B cell (primary cell): Measurements from ENCODE around the gene INPP5B. TPM values are rescaled to one million over a fixed set of nuclear protein-coding genes. Genes with fewer than 3 reads are reported as not detected.

ENCODE experiments used
- ATAC-seq: fragments of 200-7000 bp; cut with Tn5 transposase; one replicate; pipeline ENCODE4 v1.10.0; 2021; ENCODE audit warnings: low read depth, mild to moderate bottlenecking, moderate number of reproducible peaks, moderate library complexity
- CTCF ChIA-PET: fragments of 350-600 bp; sonication (Branson Sonifier 250); formaldehyde crosslinking; loops from one replicate; lab custom pipeline; 2021; ENCODE audit warnings: antibody characterized with exemption, inconsistent platforms; lab: Charles Lee
- POLR2A ChIA-PET: fragments of 350-600 bp; sonication (Branson Sonifier 250); formaldehyde crosslinking; loops from one replicate; lab custom pipeline; 2021; ENCODE audit warnings: antibody characterized with exemption; lab: Charles Lee
- DNase-seq: peaks from one replicate; pipeline ENCODE4 v3.0.0; 2013
- H2AFZ ChIP-seq: 2 replicates; pipeline ENCODE4 v1.6.1; 2012; ENCODE audit warnings: mild to moderate bottlenecking, low read depth, low read length; ENCODE audit not compliant: insufficient read depth, poor library complexity, severe bottlenecking
- H3K27ac ChIP-seq, 2 donors: 1 replicate in 1 of 2; 2 replicates in 1 of 2; pipeline ENCODE4 v1.5.1; 2012 to 2013; ENCODE audit warnings: low read length in 2 of 2, mild to moderate bottlenecking in 2 of 2, moderate library complexity in 1 of 2
- H3K27me3 ChIP-seq, 4 experiments: fragments of 200-600 bp in 1 of 4; sonication (generic) in 1 of 4; replicated peaks in 1 of 4; 1 replicate in 2 of 4; 2 replicates in 2 of 4; pipeline versions ENCODE4 v1.6.1 to v1.7.0; 2013 to 2016; ENCODE audit warnings: low read length in 3 of 4, mild to moderate bottlenecking in 2 of 4, mixed read lengths in 1 of 4, moderate library complexity in 1 of 4; ENCODE audit not compliant: insufficient read depth in 4 of 4, control insufficient read depth in 3 of 4; ENCODE audit errors: control extremely low read depth in 1 of 4
- H3K36me3 ChIP-seq, 2 experiments: replicated peaks in 1 of 2; 1 replicate in 1 of 2; 2 replicates in 1 of 2; pipeline versions ENCODE4 v1.6.1 to v1.7.1; 2013; ENCODE audit warnings: low read length in 1 of 2; ENCODE audit not compliant: insufficient read depth in 2 of 2, control insufficient read depth in 1 of 2; ENCODE audit errors: control extremely low read depth in 1 of 2, extremely low read depth in 1 of 2
- H3K4me1 ChIP-seq, 2 donors: fragments of 200-600 bp in 1 of 2; sonication (generic) in 1 of 2; 1 replicate in 1 of 2; 2 replicates in 1 of 2; pipeline versions ENCODE4 v1.5.1 to v1.6.1; 2013 to 2017; ENCODE audit warnings: low read length in 2 of 2; ENCODE audit not compliant: control insufficient read depth in 2 of 2, insufficient read depth in 2 of 2
- H3K4me2 ChIP-seq: replicated peaks from 2 replicates; pipeline ENCODE3; 2012; ENCODE audit warnings: mild to moderate bottlenecking, low read depth, low read length; ENCODE audit not compliant: poor library complexity, severe bottlenecking
- H3K4me3 ChIP-seq, 5 experiments: fragments of 200-600 bp in 1 of 5; sonication (generic) in 1 of 5; 1 replicate in 3 of 5; 2 replicates in 2 of 5; pipeline versions ENCODE4 v1.5.1 to v1.7.0; 2011 to 2016; ENCODE audit warnings: low read length in 4 of 5, mild to moderate bottlenecking in 4 of 5, low read depth in 2 of 5, control low read depth in 1 of 5, moderate library complexity in 1 of 5; ENCODE audit not compliant: insufficient read depth in 1 of 5; ENCODE audit errors: control extremely low read depth in 1 of 5, extremely low read depth in 1 of 5
- H3K79me2 ChIP-seq: fragments of 200-600 bp; sonication (generic); one replicate; pipeline ENCODE4 v1.6.0; 2016; ENCODE audit warnings: low read length; ENCODE audit not compliant: control insufficient read depth, insufficient read depth
- H3K9ac ChIP-seq: fragments of 200-600 bp; sonication (generic); 2 replicates; pipeline ENCODE4 v1.6.1; 2017; ENCODE audit warnings: mild to moderate bottlenecking, low read length, moderate library complexity
- H3K9me3 ChIP-seq, 3 donors: one replicate each; pipeline versions ENCODE4 v1.6.1 to v1.7.1; 2013; ENCODE audit warnings: low read length in 2 of 3; ENCODE audit not compliant: control insufficient read depth in 2 of 3, insufficient read depth in 1 of 3; ENCODE audit errors: control extremely low read depth in 1 of 3
- H4K20me1 ChIP-seq: 2 replicates; pipeline ENCODE4 v1.6.0; 2012; ENCODE audit warnings: mild to moderate bottlenecking, low read length; ENCODE audit not compliant: insufficient read depth, control insufficient read depth, poor library complexity, severe bottlenecking
- H3K27ac Mint-ChIP-seq: one replicate; pipeline ENCODE4 v1.8.0; 2021; ENCODE audit warnings: mixed read lengths
- H3K27me3 Mint-ChIP-seq: one replicate; pipeline ENCODE4 v1.8.0; 2021; ENCODE audit warnings: mixed read lengths
- H3K4me1 Mint-ChIP-seq: one replicate; pipeline ENCODE4 v1.8.0; 2021; ENCODE audit warnings: mixed read lengths
- H3K4me3 Mint-ChIP-seq: one replicate; pipeline ENCODE4 v1.8.0; 2021; ENCODE audit warnings: mixed read lengths
- H3K9me3 Mint-ChIP-seq: one replicate; pipeline ENCODE4 v1.8.0; 2022; ENCODE audit warnings: mixed read lengths; ENCODE audit not compliant: insufficient read depth
- EZH2 ChIP-seq: IDR thresholded peaks from 2 replicates; pipeline ENCODE4 v1.6.1; 2012; ENCODE audit warnings: borderline replicate concordance, low read depth, mild to moderate bottlenecking, moderate library complexity, low read length; ENCODE audit not compliant: insufficient read depth, poor library complexity, severe bottlenecking
- WGBS: methylation state at CpG from one replicate; pipeline ENCODE4 v1.1.5; 2013; ENCODE audit warnings: missing lambda C conversion rate; ENCODE audit not compliant: insufficient coverage; 5-methylcytosine and 5-hydroxymethylcytosine counted together
- intact Hi-C: fragments of 100-400 bp; cut with micrococcal nuclease; formaldehyde crosslinking; loops from one replicate; pipeline ENCODE4 v1.10.0; 2022
- polyA plus RNA-seq: library from polyadenylated mRNA; depleted of rRNA; stranded (reverse); fragments of >200 nt; gene quantifications from 2 replicates; pipeline ENCODE4 v1.2.3, GENCODE V29; 2012
- total RNA-seq, 2 donors: library from RNA; stranded (reverse); fragments of 120-200 nt in 1 of 2; gene quantifications; 1 replicate in 1 of 2; 2 replicates in 1 of 2; pipeline versions ENCODE4 v1.2.3 to v1.2.4, GENCODE V29; 2013 to 2022
- TF ChIP-seq, protein P1 (sequence below): fragments of 200-600 bp; IDR thresholded peaks from one replicate; pipeline ENCODE4 v1.8.0; 2022; ENCODE audit warnings: antibody characterized with exemption, mild to moderate bottlenecking

The INPP5B gene
- total and polyA plus RNA-seq, 2 donors (not counting 1 experiment from before 2014, with no cell fraction given): 45.4 to 63.3 TPM

DNA sequence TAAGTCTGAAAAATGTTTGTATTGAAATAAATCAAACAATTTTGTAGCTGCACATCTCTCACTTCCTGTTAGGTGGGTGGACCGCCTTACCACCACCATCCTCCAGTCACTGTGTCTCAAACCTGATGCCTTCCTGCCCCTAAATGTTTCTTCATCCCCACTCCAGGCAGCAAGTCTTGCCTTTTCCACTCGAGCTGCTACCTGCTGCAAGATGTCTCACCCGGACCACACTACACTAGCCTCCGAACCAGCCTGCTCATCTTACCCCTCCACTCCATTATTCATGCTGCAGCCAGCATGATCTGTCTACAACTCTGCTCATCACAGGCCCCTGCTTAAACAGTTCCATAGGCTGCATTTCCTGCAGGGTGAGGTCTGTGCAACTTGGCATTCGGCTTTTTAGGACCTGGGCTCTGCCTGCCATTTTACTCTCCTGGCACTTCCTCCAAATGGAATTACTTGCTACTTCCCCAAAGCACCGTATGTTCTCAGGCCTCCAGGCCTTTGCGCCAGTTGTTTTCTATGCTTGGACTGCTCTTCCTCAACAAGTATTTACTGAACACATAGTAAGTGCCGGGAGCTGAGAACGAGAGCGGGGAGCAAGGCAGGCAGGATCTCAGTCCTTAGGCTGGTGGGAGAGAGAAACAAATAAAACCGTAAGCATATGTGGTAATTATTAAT lies 48.2 kb upstream of the INPP5B start:
- no peaks in the 10 kb centered on the region for H4K20me1 ChIP-seq
- Mint-ChIP-seq H3K27ac (peak overlapping the region; percentile 7), H3K27me3 (no peaks in the 10 kb centered on the region), H3K4me1 (peaks cover 18% of the 10 kb centered on the region), H3K4me3 (peak overlapping the region; percentile 84), H3K9me3 (no peaks in the 10 kb centered on the region)
- H3K4me2 ChIP-seq: peak overlapping the region; percentile 77
- H3K79me2 ChIP-seq: no peaks in the 10 kb centered on the region
- H3K36me3 ChIP-seq: no peaks in the 10 kb centered on the region
- ATAC-seq (no peak), DNase-seq (no peak)
- peak overlapping the region in 1 of 2 donors; percentile 33 for H3K27ac ChIP-seq
- H3K4me1 ChIP-seq: peaks cover 9 to 20% of the 10 kb centered on the region in 2 donors
- H3K4me3 ChIP-seq: peak overlapping the region in 4 of 5 experiments; percentile 52 to 74 (median 57)
- H3K9ac ChIP-seq: peak overlapping the region; percentile 51
- ChIA-PET CTCF (interaction anchor here (0.6 to 1.3 kb wide), 2 partner anchors 9 to 136 kb away, joined by 3 to 4 read pairs; partner anchors contain the start of gene MTF1), POLR2A (interaction anchor here (0.6 to 1.0 kb wide), 2 partner anchors 18 to 21 kb away, joined by 3 to 9 read pairs; no protein-coding TSS in a partner anchor)
- intact Hi-C loops: loop anchor here (10.0 kb wide), 1 partner anchor 480 kb away; no protein-coding TSS in a partner anchor
- no peaks in the 10 kb centered on the region for H3K9me3 ChIP-seq
- WGBS: 82% methylated on average over 5 of the region's 11 CpGs
- H3K27me3 ChIP-seq: no peaks in the 10 kb centered on the region
- TF ChIP-seq, protein P1, sequence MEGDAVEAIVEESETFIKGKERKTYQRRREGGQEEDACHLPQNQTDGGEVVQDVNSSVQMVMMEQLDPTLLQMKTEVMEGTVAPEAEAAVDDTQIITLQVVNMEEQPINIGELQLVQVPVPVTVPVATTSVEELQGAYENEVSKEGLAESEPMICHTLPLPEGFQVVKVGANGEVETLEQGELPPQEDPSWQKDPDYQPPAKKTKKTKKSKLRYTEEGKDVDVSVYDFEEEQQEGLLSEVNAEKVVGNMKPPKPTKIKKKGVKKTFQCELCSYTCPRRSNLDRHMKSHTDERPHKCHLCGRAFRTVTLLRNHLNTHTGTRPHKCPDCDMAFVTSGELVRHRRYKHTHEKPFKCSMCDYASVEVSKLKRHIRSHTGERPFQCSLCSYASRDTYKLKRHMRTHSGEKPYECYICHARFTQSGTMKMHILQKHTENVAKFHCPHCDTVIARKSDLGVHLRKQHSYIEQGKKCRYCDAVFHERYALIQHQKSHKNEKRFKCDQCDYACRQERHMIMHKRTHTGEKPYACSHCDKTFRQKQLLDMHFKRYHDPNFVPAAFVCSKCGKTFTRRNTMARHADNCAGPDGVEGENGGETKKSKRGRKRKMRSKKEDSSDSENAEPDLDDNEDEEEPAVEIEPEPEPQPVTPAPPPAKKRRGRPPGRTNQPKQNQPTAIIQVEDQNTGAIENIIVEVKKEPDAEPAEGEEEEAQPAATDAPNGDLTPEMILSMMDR: no peak
- TF ChIP-seq EZH2: no peak
- peak overlapping the region; percentile 83 for H2AFZ ChIP-seq

DNA sequence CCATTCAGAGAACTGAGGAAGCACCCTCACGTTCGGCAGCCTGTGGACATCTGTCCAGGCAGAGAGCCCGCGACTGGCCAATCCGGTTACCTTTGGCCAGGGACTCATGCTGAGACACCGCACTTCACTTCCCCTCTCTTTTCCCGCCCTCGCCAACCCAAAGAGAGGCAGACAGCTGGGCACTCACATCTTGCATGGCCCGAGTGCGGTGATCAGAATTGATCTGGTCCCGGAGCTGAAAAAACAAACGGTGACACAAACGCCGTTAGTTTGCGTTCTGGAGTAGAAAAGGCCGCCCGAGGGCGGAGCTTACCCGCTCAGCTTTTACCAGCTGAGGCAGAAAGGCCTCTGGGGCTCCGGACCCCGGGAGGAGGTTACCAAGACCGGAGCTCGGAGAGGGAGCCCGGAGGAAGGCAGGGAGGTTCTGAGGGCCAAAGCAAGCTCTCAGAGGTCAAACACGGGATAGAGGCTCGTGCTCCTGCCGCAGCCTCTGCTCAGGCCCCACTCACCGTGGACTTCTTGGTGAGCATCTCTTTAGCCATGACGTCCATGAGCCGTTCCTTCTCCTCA lies 42.6 kb upstream of the INPP5B start:
- CTCF ChIA-PET: interaction anchor here (0.5 to 3.7 kb wide), 12 partner anchors 11 to 846 kb away, joined by 3 to 26 read pairs (median 4); partner anchors contain the start of genes MTF1 and UTP11
- Mint-ChIP-seq H3K4me1 (peaks cover 20% of the 10 kb centered on the region), H3K9me3 (no peaks in the 10 kb centered on the region), H3K4me3 (peak overlapping the region; percentile 99), H3K27ac (peak overlapping the region; percentile 98), H3K27me3 (no peaks in the 10 kb centered on the region)
- H3K9me3 ChIP-seq: no peaks in the 10 kb centered on the region
- peaks cover 6% of the 10 kb centered on the region for H4K20me1 ChIP-seq
- H3K4me1 ChIP-seq: peaks cover 7 to 15% of the 10 kb centered on the region in 2 donors
- H3K9ac ChIP-seq: peak overlapping the region; percentile 96
- peaks cover 4 to 29% of the 10 kb centered on the region in 2 experiments for H3K36me3 ChIP-seq
- H2AFZ ChIP-seq: peak overlapping the region; percentile 84
- H3K27ac ChIP-seq: peak overlapping the region; percentile 53 to 85
- no peak for TF ChIP-seq EZH2
- TF ChIP-seq, protein P1: no peak
- H3K79me2 ChIP-seq: peaks cover 26% of the 10 kb centered on the region
- peak overlapping the region; percentile 94 for H3K4me2 ChIP-seq
- ATAC-seq: no peak
- under 1% methylated on average over 30 of the region's 30 CpGs for WGBS
- no peaks in the 10 kb centered on the region for H3K27me3 ChIP-seq
- intact Hi-C loops: no loop called here
- POLR2A ChIA-PET: interaction anchor here (0.8 to 1.1 kb wide), 2 partner anchors 14 to 24 kb away, joined by 3 read pairs; no protein-coding TSS in a partner anchor
- peak overlapping the region; percentile 90 to 98 (median 96) for H3K4me3 ChIP-seq
- no peak for DNase-seq
